Fibroblast of lung (primary cell): Measurements from ENCODE around the gene GPAT3.
"Not testable (repeated sequence)": the region's sequence is repeated elsewhere in the genome, so short reads cannot be mapped to it uniquely, and the experiment has no call there.

Experiments used
- CTCF ChIP-seq, 2 donors: IDR thresholded peaks in 1 of 2; conservative IDR thresholded peaks in 1 of 2; 1 replicate in 1 of 2; 2 replicates in 1 of 2; pipeline ENCODE4 v1.5.1; 2011 to 2012; ENCODE audit warnings: low read length in 2 of 2, control low read depth in 1 of 2, inconsistent platforms in 1 of 2, low read depth in 1 of 2, mild to moderate bottlenecking in 1 of 2
- EZH2 ChIP-seq: IDR thresholded peaks from 2 replicates; pipeline ENCODE4 v1.5.1; 2012; ENCODE audit warnings: low read length, control low read depth, mild to moderate bottlenecking; ENCODE audit errors: missing control alignments

DNA sequence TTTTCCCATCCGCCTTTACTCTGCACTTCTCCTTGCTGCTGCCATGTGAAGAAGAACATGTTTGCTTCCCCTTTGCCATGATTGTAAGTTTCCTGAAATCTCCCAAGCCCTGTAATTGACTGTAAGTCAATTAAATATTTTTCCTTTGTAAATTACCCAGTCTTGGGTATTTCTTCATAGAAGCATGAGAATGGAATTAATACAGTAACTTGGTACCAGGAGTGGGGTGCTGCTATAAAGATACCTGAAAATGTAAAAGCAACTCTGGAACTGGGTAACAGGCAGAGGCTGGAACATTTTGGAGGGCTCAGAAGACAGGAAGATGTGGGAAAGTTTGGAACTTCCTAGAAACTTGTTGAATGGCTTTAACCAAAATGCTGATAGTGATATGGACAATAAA is 86.2 kb downstream of the GPAT3 start:
- TF ChIP-seq CTCF (conservative IDR thresholded peaks at IDR 0.05 in 1 of 2, IDR thresholded peaks at IDR 0.05 in 1 of 2; ENCODE audit: low read depth in 1 of 2, low read length in 2 of 2); EZH2: not testable (repeated sequence)
